Left kidney (tissue), 2 donors: ENCODE data around the gene XPO5. TPM values are rescaled to one million over a fixed set of nuclear protein-coding genes. Genes with fewer than 3 reads are reported as not detected.
"Not testable (repeated sequence)": the region's sequence is repeated elsewhere in the genome, so short reads cannot be mapped to it uniquely, and the experiment has no call there.

Experiments used
- DNase-seq: peaks from one replicate; pipeline ENCODE4 v3.0.0-alpha.2; 2013
- polyA plus RNA-seq: library from polyadenylated mRNA; unstranded; fragments of 120-200 nt; gene quantifications from one replicate; pipeline ENCODE4 v1.2.1, GENCODE V29; 2013; ENCODE audit not compliant: insufficient read length

Gene XPO5
- polyA plus RNA-seq, 1 donor = 68.7 TPM

- not testable (repeated sequence) for DNase-seq
Observed at GRCh38 chr6:43589564-43589963, 13.7 kb upstream of the XPO5 start.

GRCh38 chr6:43588194-43588593 lies 12.4 kb upstream of the XPO5 start:
- DNase-seq = no peak

GRCh38 chr6:43584892-43585570 lies 9.2 kb upstream of the XPO5 start:
- DNase-seq = no peak

DNA sequence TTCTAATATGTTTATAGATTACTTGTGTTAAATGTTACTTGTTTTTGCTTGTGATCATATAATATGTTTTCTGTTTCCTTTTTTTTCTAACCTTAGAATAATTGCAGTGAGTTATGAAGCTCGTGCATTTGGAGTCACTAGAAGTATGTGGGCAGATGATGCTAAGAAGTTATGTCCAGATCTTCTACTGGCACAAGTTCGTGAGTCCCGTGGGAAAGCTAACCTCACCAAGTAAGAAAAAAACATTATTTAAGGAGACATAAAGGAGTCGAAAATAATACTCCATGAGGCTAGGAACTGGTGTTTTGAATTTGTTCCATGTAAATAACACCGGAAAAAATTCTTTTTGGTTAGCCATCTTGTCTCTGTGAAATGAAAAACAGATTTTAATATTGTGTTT lies 7.1 kb upstream of the XPO5 start:
- DNase-seq = no peak

DNA sequence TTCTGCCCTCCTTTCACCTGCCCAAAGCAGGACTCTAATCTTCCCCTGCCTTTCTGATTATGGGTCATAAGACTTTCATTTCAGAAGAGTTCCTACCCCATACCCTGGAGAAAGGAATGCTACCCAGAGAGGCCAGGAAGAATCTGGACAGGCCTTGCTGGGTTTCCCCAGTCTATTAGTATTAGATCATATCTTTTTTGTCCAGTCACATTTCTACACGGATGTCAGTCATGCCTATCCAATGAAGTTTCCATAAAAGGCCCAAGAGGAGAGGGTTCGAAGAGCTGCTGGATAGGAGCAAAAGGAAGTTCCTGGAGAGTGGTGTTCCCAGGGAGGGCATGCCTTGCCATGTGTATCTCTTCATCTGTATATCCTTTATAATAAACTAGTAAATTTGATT lies 3.3 kb upstream of the XPO5 start:
- no peak for DNase-seq

- DNase-seq = no peak
Observed at GRCh38 chr6:43578748-43579147, 2.9 kb upstream of the XPO5 start.

- peak; percentile 26 for DNase-seq
Observed at GRCh38 chr6:43575105-43575771, 600 bp downstream of the XPO5 start.

- no peak for DNase-seq
Observed at GRCh38 chr6:43572015-43572414, 3.8 kb downstream of the XPO5 start.

- no peak for DNase-seq
Observed at GRCh38 chr6:43570876-43571441, 4.9 kb downstream of the XPO5 start.

- DNase-seq = no peak
Observed at GRCh38 chr6:43559328-43559727, 16.5 kb downstream of the XPO5 start.

- not testable (repeated sequence) for DNase-seq
Observed at GRCh38 chr6:43557620-43558019, 18.2 kb downstream of the XPO5 start.

DNA sequence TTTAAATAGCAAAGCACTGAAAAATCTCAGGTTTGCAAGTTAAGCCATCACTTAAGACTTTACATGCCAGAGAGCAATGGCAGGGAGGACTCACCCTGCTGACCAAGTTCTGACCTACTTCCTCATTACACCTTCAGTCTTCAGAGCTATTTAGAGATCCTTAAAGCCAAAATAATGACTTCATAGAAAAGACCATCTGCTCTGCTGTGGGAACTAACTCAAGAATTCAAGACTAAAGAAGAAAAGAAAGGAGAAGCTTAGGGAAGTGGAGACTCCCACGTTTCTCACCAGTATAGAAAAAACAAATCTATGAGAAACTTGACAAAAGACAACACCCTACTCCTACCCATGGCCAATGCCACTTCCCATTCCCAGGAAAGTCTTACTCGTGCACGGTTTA lies 28.6 kb downstream of the XPO5 start:
- no peak for DNase-seq

GRCh38 chr6:43544461-43544860 lies 31.4 kb downstream of the XPO5 start:
- no peak for DNase-seq

DNA sequence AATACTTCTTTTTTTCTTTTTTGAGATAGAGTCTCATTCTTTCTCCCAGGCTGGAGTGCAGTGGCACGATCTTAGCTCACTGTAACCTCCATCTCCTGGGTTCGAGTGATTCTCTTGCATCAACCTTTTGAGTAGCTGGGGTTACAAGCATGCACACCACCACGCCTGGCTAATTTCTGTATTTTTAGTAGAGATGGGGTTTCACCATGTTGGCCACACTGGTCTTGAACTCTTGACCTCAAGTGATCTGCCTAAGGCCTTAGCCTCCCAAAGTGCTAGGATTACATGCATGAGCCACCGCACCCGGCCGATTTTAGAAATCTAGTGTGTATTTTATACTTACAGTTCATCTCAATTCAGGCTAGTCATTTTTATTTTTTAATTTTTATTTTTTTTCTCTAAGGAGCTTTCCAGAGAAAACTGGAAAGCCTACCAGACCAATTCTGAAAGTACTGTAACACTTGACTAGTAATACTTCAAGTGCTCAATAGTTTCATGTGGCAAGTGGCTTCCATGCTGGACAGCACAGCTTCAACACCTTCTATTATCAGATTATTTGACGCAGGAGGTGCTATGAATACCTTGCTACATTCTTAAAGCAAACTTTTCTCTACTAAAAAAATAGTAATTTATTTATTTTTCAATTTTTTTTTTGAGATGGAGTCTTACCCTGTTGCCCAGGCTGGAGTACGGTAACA lies 33.9 kb downstream of the XPO5 start:
- no peak for DNase-seq

DNA sequence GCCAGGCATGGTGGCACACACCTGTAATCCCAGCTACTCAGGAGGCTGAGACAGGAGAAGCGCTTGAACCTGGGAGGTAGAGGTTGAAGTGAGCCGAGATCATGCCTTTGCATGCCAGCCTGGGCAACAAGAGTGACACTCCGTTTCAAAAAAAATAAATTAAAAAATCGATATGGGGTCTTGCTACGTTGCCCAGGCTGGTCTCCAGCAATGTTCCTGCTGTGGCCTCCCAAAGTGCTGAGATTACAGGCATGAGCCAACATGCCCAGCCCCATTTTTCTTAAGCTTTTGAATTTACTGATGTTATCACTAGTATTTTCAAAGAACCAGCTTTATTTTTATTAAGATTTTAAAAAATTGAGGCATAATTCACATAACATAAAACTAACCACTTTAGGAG lies 35.3 kb downstream of the XPO5 start:
- DNase-seq = no peak

GRCh38 chr6:43539409-43539808 lies 36.4 kb downstream of the XPO5 start:
- DNase-seq = not testable (repeated sequence)

GRCh38 chr6:43538986-43539385 lies 36.9 kb downstream of the XPO5 start:
- not testable (repeated sequence) for DNase-seq

- no peak for DNase-seq
Observed at GRCh38 chr6:43532201-43532600, 43.6 kb downstream of the XPO5 start.

GRCh38 chr6:43524483-43524961 lies 51.3 kb downstream of the XPO5 start:
- no peak for DNase-seq

- DNase-seq = no peak
Observed at GRCh38 chr6:43523284-43523683, 52.6 kb downstream of the XPO5 start.

- no peak for DNase-seq
Observed at GRCh38 chr6:43522547-43523261, 53.1 kb downstream of the XPO5 start.

- no peak for DNase-seq
Observed at GRCh38 chr6:43521836-43522235, 54.0 kb downstream of the XPO5 start.
